ENCODE results near the gene TAGLN3.

Gene TAGLN3

GRCh38 chr3:112005091-112005672 lies 6.5 kb downstream of the TAGLN3 start:
- H3K4me3 ChIP-seq (ENCODE audit: low read depth, low read length): no peak overlapping the region
- no peak for TF ChIP-seq CTCF (IDR thresholded peaks at IDR 0.05; ENCODE audit: control insufficient read depth, extremely low read depth, insufficient read depth)
- no peak for DNase-seq (ENCODE audit: low read depth)

- DNase-seq (ENCODE audit: low read depth): no peak
- TF ChIP-seq CTCF (IDR thresholded peaks at IDR 0.05; ENCODE audit: control insufficient read depth, extremely low read depth, insufficient read depth): no peak
- H3K4me3 ChIP-seq (ENCODE audit: low read depth, low read length): no peak overlapping the region
Measured at GRCh38 chr3:112007633-112008032, 8.9 kb downstream of the TAGLN3 start.

- no peak overlapping the region for H3K4me3 ChIP-seq (ENCODE audit: low read depth, low read length)
- no peak for DNase-seq (ENCODE audit: low read depth)
- no peak for TF ChIP-seq CTCF (IDR thresholded peaks at IDR 0.05; ENCODE audit: control insufficient read depth, extremely low read depth, insufficient read depth)
Measured at GRCh38 chr3:112009670-112010069, 10.9 kb downstream of the TAGLN3 start.

- no peak for TF ChIP-seq CTCF (IDR thresholded peaks at IDR 0.05; ENCODE audit: control insufficient read depth, extremely low read depth, insufficient read depth)
- no peak overlapping the region for H3K4me3 ChIP-seq (ENCODE audit: low read depth, low read length)
- DNase-seq (ENCODE audit: low read depth): no peak
Measured at GRCh38 chr3:112010636-112011035, 11.9 kb downstream of the TAGLN3 start.

GRCh38 chr3:112011376-112011940 lies 12.7 kb downstream of the TAGLN3 start:
- H3K4me3 ChIP-seq (ENCODE audit: low read depth, low read length): no peak overlapping the region
- no peak for TF ChIP-seq CTCF (IDR thresholded peaks at IDR 0.05; ENCODE audit: control insufficient read depth, extremely low read depth, insufficient read depth)
- DNase-seq (ENCODE audit: low read depth): no peak

- DNase-seq (ENCODE audit: low read depth): no peak
- TF ChIP-seq CTCF (IDR thresholded peaks at IDR 0.05; ENCODE audit: control insufficient read depth, extremely low read depth, insufficient read depth): no peak
- no peak overlapping the region for H3K4me3 ChIP-seq (ENCODE audit: low read depth, low read length)
Measured at GRCh38 chr3:112012205-112012992, 13.7 kb downstream of the TAGLN3 start.

All from LNCaP clone FGC (cell line).